ENCODE measurements around the gene HOXC6. TPM values are rescaled to one million over a fixed set of nuclear protein-coding genes. Genes with fewer than 3 reads are reported as not detected.
"Not testable (repeated sequence)": the region's sequence is repeated elsewhere in the genome, so short reads cannot be mapped to it uniquely, and the experiment has no call there.

HOXC6 gene
- polyA plus RNA-seq, 1 donor: 34.1 TPM

DNA sequence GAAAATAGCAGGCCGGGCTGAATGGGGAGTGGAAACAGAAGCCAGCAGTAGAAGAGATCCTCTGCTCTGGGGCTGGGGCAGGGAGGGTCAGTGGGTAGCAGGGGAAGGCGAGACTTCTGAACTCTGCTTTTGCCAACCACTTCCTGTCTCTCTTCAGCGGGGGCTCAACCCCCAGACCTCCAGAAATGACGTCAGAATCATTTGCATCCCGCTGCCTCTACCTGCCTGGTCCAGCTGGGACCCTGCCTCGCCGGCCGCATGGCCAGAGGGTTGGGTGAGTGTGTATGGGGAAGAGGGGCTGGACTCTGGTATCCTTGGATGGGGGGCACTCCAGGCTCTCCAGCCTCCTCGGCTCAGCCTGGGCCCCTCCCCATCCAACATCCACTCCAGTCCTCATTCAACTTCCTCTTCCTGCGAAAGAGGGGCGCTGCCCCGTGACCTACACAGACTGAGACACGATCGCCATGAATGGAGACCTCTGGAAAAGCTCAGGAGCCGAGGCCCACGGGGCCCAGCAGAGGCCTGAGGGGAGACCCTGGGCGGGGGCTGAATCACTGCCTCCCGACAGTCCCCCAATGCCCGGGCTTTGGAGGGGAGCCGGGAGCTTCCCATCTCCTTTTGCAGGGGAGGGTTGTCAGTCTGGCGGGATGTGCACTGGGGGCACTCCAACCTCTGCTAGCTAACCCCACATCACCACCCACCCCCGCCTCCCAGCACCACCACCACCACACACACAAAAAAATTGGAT lies 24.9 kb downstream of the HOXC6 start:
- DNase-seq: peak; percentile 22

- DNase-seq: peak; percentile 93
Observed at GRCh38 chr12:54053751-54054741, 25.8 kb downstream of the HOXC6 start, which contains the start of gene HOXC4. HOXC4 (plus strand) TSS chr12:54053835; CDS start chr12:54053923, 88 bp downstream.

GRCh38 chr12:54054742-54055194 lies 26.5 kb downstream of the HOXC6 start:
- no peak for DNase-seq

DNA sequence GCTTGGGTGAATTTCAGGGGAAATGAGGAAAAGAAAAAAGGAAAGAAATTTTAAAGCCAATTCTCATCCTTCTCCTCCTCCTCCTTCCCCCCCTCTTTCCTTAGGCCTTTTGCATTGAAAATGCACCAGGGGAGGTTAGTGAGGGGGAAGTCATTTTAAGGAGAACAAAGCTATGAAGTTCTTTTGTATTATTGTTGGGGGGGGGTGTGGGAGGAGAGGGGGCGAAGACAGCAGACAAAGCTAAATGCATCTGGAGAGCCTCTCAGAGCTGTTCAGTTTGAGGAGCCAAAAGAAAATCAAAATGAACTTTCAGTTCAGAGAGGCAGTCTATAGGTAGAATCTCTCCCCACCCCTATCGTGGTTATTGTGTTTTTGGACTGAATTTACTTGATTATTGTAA lies 27.3 kb downstream of the HOXC6 start:
- no peak for DNase-seq

GRCh38 chr12:54056110-54056509 lies 27.9 kb downstream of the HOXC6 start:
- DNase-seq: no peak

DNA sequence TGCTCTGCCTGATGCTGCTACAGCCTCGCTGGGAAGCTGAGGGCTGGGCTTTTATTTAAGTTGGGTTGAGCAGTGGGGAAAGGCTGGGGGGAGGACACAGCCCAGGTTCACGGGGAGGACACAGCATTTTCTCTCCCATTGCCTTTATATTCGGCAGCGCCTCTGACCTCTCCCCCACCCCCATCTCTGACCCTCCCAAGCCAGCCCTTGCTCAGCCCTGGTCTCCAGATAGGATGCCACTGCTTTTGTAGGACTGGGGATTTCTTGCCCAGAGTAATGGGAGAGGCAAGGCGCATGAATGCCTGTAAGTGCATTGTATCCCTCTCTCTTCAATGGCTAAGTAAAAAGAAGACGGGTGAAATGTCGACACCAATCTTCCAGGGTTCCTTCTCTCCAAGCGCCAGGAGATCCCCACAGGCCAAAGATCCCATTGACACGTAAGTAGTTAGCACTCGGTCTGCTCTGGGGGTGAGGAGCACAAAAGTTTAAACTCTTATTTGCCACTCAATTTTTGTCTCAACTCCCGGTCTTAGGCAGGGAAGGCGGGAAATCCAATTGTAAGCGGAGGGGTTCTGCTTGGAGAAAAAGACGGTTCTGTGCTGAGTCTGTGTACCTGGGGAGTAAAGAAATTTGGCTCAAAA lies 30.0 kb downstream of the HOXC6 start:
- DNase-seq: no peak

DNA sequence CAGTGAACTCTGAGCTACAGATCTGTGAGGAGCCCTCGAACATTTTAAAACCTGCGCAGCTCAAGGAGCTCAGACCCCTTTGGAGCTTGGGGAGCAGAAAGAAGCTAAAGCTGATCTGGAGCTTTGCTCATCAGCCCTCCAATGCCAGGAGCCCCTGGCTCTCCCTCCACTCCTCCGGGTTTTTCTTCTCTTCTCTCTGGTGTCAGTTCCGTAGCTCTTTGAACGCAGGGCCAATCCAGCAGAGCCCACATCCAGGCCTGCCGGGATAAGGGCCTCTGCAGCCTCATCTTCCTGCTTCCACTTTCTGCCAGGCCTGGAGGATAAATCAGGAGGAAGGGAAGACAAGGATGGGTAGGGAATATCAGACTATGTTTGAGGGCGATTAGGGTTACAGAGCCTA lies 31.4 kb downstream of the HOXC6 start:
- no peak for DNase-seq

- no peak for DNase-seq
Observed at GRCh38 chr12:54060174-54060974, 32.1 kb downstream of the HOXC6 start.

GRCh38 chr12:54060975-54061778 lies 32.9 kb downstream of the HOXC6 start:
- no peak for DNase-seq

GRCh38 chr12:54065677-54066076 lies 37.4 kb downstream of the HOXC6 start:
- DNase-seq: no peak

- DNase-seq: no peak
Observed at GRCh38 chr12:54066408-54066807, 38.2 kb downstream of the HOXC6 start.

DNA sequence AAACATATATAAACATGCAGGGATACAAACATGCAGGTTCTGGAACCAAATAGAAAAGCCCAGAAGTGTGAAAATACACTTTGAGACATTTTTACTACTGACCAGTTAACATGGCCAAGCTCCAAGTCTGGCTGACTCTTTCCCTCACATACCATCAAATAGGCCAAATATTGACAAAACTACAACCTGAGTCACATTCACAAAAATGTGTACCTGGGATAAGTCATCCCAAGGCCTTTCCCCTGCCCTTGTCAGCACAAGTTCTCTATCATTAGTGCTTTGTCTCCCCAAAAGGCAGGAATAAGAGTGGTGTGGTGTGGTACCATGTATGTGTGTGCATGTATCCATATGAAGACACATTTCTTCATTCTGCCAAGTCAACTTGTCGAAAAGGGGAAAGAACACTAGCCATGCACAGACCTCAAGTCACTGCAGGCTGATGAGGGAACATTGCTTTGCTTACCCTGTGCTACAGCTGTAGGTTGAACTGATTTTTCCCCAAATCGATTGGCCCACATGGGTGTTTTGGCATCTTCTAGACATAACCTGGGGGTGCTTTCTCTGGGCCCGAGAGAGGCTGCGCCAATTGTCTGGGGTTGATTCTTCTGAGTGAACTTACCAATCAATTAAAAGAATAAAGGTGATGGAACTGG lies 40.3 kb downstream of the HOXC6 start:
- no peak for DNase-seq

DNA sequence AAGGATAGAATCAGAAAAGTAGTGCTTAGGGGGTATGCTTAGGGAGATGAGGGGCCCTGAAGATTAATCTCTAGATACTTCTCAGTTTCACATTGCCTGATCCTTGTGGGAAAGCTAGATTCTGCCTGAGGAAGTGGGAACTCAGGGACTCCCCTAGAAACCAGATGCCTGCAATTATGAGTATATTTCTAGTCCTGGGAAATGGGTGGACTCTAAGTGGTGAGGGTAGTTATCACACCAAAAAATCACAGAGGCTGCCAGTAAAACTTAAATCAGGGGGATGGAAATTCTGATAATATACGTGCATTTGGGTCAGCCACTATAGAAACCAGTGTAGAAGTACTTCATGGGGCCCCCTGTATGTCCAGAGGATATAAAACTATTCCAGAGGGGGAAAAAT lies 43.7 kb downstream of the HOXC6 start:
- no peak for DNase-seq

DNA sequence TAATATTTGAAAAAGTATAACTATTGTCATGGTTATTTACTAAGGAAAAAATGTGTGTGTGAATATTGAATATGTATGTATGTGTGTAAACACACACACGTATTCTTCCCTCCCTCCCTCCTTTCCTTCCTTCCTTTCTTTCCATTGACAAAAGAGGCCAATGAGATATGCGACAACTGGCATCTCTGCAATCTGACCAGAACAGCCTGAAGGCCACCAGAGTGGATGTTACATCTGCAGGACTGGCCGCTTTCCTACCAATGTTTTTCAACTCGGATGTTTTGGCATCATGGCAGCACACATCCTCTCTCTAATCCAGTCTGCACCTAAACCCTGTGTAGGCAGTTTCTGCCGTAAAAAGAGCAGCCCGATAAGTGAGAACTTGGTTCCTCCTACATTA lies 46.1 kb downstream of the HOXC6 start:
- no peak for DNase-seq

DNA sequence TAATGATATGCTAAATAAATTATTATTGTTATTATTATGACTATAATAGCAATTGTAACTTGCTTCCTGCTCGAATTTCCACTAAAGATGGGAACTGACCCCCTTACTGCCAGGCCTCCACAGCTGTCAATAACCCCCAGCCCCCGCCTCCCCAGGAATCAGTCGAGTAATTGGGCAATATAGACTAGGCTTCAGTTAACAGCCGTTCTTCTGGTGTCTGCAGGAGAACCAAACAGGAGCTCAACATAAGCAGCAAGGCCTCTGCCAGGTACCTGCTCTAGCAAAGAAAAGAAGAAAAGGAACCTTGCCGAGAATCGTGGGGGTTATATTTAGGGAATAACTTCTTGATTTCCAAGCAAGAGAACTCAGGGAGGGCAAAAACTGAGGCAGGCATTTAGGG lies 47.2 kb downstream of the HOXC6 start:
- DNase-seq: no peak

DNA sequence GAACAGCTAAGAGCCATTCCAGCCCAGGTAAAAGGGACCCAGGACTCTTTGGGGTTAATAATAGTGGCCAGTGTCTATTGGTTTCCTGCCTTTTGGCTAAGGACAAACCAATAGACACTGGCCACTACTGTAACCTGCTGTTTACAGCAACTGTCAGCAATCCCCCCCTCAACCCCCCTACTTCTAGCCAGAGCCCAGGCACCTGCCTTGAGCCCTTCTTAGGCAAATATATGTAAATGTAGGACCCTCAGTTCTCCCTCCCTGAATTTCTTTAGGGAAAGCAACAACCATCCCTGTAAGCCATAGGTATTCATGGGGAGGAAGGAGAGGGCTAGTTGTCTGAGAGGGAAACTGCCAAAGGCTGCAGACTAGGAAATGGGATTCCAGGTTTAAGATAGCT lies 47.7 kb downstream of the HOXC6 start:
- DNase-seq: no peak

- DNase-seq: not testable (repeated sequence)
Observed at GRCh38 chr12:54077843-54078242, 49.6 kb downstream of the HOXC6 start.

DNA sequence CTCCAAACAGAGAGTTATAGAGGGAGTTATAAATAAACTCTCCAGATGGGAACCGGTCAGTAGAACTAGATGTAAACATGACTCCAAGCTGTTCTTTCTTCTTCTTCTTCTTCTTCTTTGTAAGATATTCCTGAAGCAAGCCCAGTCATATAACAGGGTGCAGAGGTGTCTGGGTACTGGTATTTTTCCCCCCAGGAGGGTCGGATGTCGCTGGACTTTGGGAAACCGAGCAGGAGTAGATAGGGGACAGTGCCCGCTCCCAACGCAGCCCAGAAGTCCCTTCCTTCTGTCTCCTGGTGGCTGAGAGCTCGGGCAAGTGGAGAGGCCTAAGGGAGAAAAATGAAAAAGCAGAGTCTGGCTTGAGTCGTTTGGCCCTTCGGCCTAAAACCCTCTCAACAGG lies 50.9 kb downstream of the HOXC6 start:
- DNase-seq: not testable (repeated sequence)

Measured in left kidney (tissue), 2 donors.